ENCODE measurements around the gene FAM3B. TPM values are rescaled to one million over a fixed set of nuclear protein-coding genes. Genes with fewer than 3 reads are reported as not detected.

Gene FAM3B
- total RNA-seq, 1 donor, result not detected

GRCh38 chr21:41403966-41404365 is 87.4 kb downstream of the FAM3B start:
- TF ChIP-seq CTCF (IDR thresholded peaks at IDR 0.05; ENCODE audit: insufficient read depth, low read depth, low read length), result no peak
- no peak for DNase-seq (ENCODE audit: low read depth)
- H3K4me3 ChIP-seq (ENCODE audit: low read depth, low read length), result no peak overlapping the region

- H3K4me3 ChIP-seq (ENCODE audit: low read depth, low read length), result no peak overlapping the region
These were observed 88.7 kb downstream of the FAM3B start for GRCh38 chr21:41405321-41405720.

DNA sequence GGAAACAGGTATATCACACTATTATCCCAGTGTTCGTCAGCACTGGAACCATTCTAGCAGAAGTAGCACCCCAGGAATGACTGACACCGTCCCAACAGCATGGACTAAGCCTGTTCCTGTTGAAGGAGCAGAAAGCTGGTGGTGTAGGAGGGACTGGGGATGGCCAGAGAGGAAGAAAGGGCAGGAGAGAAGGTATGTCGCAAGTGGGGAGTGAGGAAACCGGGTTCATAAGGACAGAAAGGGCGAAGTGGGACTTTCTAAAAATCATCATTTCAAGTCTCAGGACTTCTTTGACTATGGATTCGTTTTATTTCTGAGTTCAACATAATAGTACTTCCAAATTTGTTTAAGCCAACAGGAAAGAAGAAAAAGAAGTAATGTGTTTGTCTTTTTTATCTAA is 89.7 kb downstream of the FAM3B start:
- no peak for DNase-seq (ENCODE audit: low read depth)
- no peak overlapping the region for H3K4me3 ChIP-seq (ENCODE audit: low read depth, low read length)
- no peak for TF ChIP-seq CTCF (IDR thresholded peaks at IDR 0.05; ENCODE audit: insufficient read depth, low read depth, low read length)

More at GRCh38 chr21:41405321-41405720, 88.7 kb downstream of the FAM3B start:
- no peak for TF ChIP-seq CTCF (IDR thresholded peaks at IDR 0.05; ENCODE audit: insufficient read depth, low read depth, low read length)
- no peak for DNase-seq (ENCODE audit: low read depth)

Other genes with a start within 250 kb of the FAM3B start
- gene BACE2, start 148.6 kb upstream of the FAM3B start, total RNA-seq, result 3.0 and 7.1 TPM in 2 replicates
- 0.97 and 2.6 TPM in 2 replicates for gene MX2, start 45.2 kb downstream of the FAM3B start, total RNA-seq
- gene MX1, start 109.4 kb downstream of the FAM3B start, total RNA-seq, result 15.1 and 16.0 TPM in 2 replicates
- gene TMPRSS2, start 191.4 kb downstream of the FAM3B start, total RNA-seq, result not detected in 2 replicates

Data from fibroblast of villous mesenchyme (primary cell).